HUDEP-2 (cell line): ENCODE measurements around the gene LTB.
"Not testable (repeated sequence)": the region's sequence is repeated elsewhere in the genome, so short reads cannot be mapped to it uniquely, and the experiment has no call there.

Experiments
- DNase-seq, 76 experiments: peaks; one replicate each; lab custom pipeline; 2025; ENCODE audit not compliant: unreplicated experiment in 76 of 76; lab: John Stamatoyannopoulos, UW

LTB gene

GRCh38 chr6:31609519-31610406 is 27.5 kb upstream of the LTB start:
- peak in 14 of 76 experiments; percentile 3 to 43 (median 20) for DNase-seq

GRCh38 chr6:31607317-31607716 is 25.1 kb upstream of the LTB start:
- DNase-seq = no peak

GRCh38 chr6:31597006-31597405 is 14.8 kb upstream of the LTB start:
- DNase-seq = peak in 32 of 76 experiments; percentile 8 to 72 (median 48)

GRCh38 chr6:31592396-31592771 is 10.2 kb upstream of the LTB start:
- no peak for DNase-seq

- DNase-seq = not testable (repeated sequence)
These were observed 8.5 kb upstream of the LTB start for GRCh38 chr6:31590691-31591090.

GRCh38 chr6:31588871-31589650 is 6.8 kb upstream of the LTB start:
- no peak for DNase-seq

GRCh38 chr6:31587791-31588777 is 5.9 kb upstream of the LTB start:
- DNase-seq = no peak

GRCh38 chr6:31586599-31587281 is 4.5 kb upstream of the LTB start:
- DNase-seq = no peak

- no peak for DNase-seq
These were observed 3.8 kb upstream of the LTB start, which contains the start of gene LST1 for GRCh38 chr6:31586008-31586407. LST1 (plus strand) TSS chr6:31586277; CDS start chr6:31587300, 1,023 bp downstream.

GRCh38 chr6:31585491-31585890 is 3.3 kb upstream of the LTB start:
- peak in 32 of 76 experiments; percentile 6 to 62 (median 31) for DNase-seq

GRCh38 chr6:31581434-31582229 is 592 bp downstream of the LTB start:
- DNase-seq = peak in 2 of 76 experiments; percentile 12 to 71

GRCh38 chr6:31580807-31581433 is 1.3 kb downstream of the LTB start:
- peak in 71 of 76 experiments; percentile 13 to 89 (median 69) for DNase-seq

GRCh38 chr6:31580438-31580740 is 1.8 kb downstream of the LTB start:
- DNase-seq = no peak

- DNase-seq = no peak
These were observed 2.4 kb downstream of the LTB start for GRCh38 chr6:31579546-31580437.

GRCh38 chr6:31579119-31579505 is 3.1 kb downstream of the LTB start:
- DNase-seq = no peak

GRCh38 chr6:31578184-31579118 is 3.8 kb downstream of the LTB start:
- no peak for DNase-seq

- no peak for DNase-seq
These were observed 4.7 kb downstream of the LTB start for GRCh38 chr6:31577579-31577966.
